ENCODE data around the gene KLHL29. TPM values are rescaled to one million over a fixed set of nuclear protein-coding genes. Genes with fewer than 3 reads are reported as not detected.

KLHL29 gene
- polyA plus RNA-seq, 1 donor from 2014 or later = 42.4 TPM

GRCh38 chr2:23522726-23523372 is 137.9 kb downstream of the KLHL29 start:
- no peak overlapping the region for H3K4me2 ChIP-seq (ENCODE audit: low read length)
- no peak overlapping the region for H3K9ac ChIP-seq (ENCODE audit: low read length)
- no peak overlapping the region for H3K4me3 ChIP-seq (ENCODE audit: low read length)
- no peaks in the 10 kb centered on the region for H3K36me3 ChIP-seq (ENCODE audit: insufficient read depth, low read length)
- no peaks in the 10 kb centered on the region for H3F3A ChIP-seq (ENCODE audit: insufficient read depth, low read length, poor library complexity, severe bottlenecking)
- H3K9me3 ChIP-seq (ENCODE audit: low read length) = no peaks in the 10 kb centered on the region
- peaks cover 11% of the 10 kb centered on the region for H4K20me1 ChIP-seq (ENCODE audit: insufficient read depth)
- no peak overlapping the region for H3K27ac ChIP-seq (ENCODE audit: low read length)
- H3K9me2 ChIP-seq (ENCODE audit: insufficient read depth, low read length) = no peaks in the 10 kb centered on the region
- no peaks in the 10 kb centered on the region for H3K27me3 ChIP-seq (ENCODE audit: insufficient read depth, low read depth, low read length)
- no peak overlapping the region for H2AFZ ChIP-seq (ENCODE audit: low read depth, low read length)
- TF ChIP-seq CTCF (IDR thresholded peaks at IDR 0.05; ENCODE audit: poor library complexity, severe bottlenecking) (no peak), MXI1 (conservative IDR thresholded peaks at IDR 0.05; ENCODE audit: poor library complexity, severe bottlenecking) (no peak), EZH2 (IDR thresholded peaks at IDR 0.05; ENCODE audit: borderline replicate concordance, insufficient read depth, low read length, poor library complexity, severe bottlenecking) (no peak), RAD21 (conservative IDR thresholded peaks at IDR 0.05) (no peak)
- H3K79me2 ChIP-seq (replicated peaks; ENCODE audit: insufficient read depth, low read length) = no peaks in the 10 kb centered on the region

- Histone ChIP-seq H3K27ac (ENCODE audit: low read length) (no peak overlapping the region), H4K20me1 (ENCODE audit: insufficient read depth) (peaks cover 11% of the 10 kb centered on the region), H3K27me3 (ENCODE audit: insufficient read depth, low read depth, low read length) (no peaks in the 10 kb centered on the region), H3F3A (ENCODE audit: insufficient read depth, low read length, poor library complexity, severe bottlenecking) (no peaks in the 10 kb centered on the region), H3K9ac (ENCODE audit: low read length) (no peak overlapping the region), H3K4me3 (ENCODE audit: low read length) (no peak overlapping the region), H2AFZ (ENCODE audit: low read depth, low read length) (no peak overlapping the region), H3K79me2 (replicated peaks; ENCODE audit: insufficient read depth, low read length) (no peaks in the 10 kb centered on the region), H3K36me3 (ENCODE audit: insufficient read depth, low read length) (no peaks in the 10 kb centered on the region), H3K9me3 (ENCODE audit: low read length) (no peaks in the 10 kb centered on the region), H3K4me2 (ENCODE audit: low read length) (no peak overlapping the region), H3K9me2 (ENCODE audit: insufficient read depth, low read length) (no peaks in the 10 kb centered on the region)
- TF ChIP-seq EZH2 (IDR thresholded peaks at IDR 0.05; ENCODE audit: borderline replicate concordance, insufficient read depth, low read length, poor library complexity, severe bottlenecking) (no peak), SMC3 (conservative IDR thresholded peaks at IDR 0.05; ENCODE audit: poor library complexity) (no peak), EP300 (conservative IDR thresholded peaks at IDR 0.05; ENCODE audit: poor library complexity, severe bottlenecking) (no peak), REST (IDR thresholded peaks at IDR 0.05; ENCODE audit: borderline replicate concordance) (no peak), RAD21 (conservative IDR thresholded peaks at IDR 0.05) (no peak), MXI1 (conservative IDR thresholded peaks at IDR 0.05; ENCODE audit: poor library complexity, severe bottlenecking) (no peak), CTCF (IDR thresholded peaks at IDR 0.05; ENCODE audit: poor library complexity, severe bottlenecking) (no peak), TAF1 (IDR thresholded peaks at IDR 0.05; ENCODE audit: low read depth) (no peak), POLR2AphosphoS5 (IDR thresholded peaks at IDR 0.05) (no peak)
Observed at GRCh38 chr2:23523373-23524260, 138.6 kb downstream of the KLHL29 start.
